H1 (cell line): ENCODE data around the gene FAM13C.

Experiments
- CTCF ChIP-seq, 3 experiments: IDR thresholded peaks; 1 replicate in 2 of 3; 2 replicates in 1 of 3; pipeline versions ENCODE4 v1.5.1 to v1.6.1; 2011; ENCODE audit warnings: low read length in 3 of 3, mild to moderate bottlenecking in 3 of 3, inconsistent platforms in 2 of 3, low read depth in 1 of 3, moderate library complexity in 1 of 3; ENCODE audit not compliant: insufficient read depth in 1 of 3; ENCODE audit errors: control extremely low read depth in 1 of 3
- EP300 ChIP-seq, 2 experiments: IDR thresholded peaks; 1 replicate in 1 of 2; 2 replicates in 1 of 2; pipeline ENCODE4 v1.6.1; 2011 to 2012; ENCODE audit warnings: low read depth in 2 of 2, low read length in 2 of 2, mild to moderate bottlenecking in 2 of 2, borderline replicate concordance in 1 of 2, inconsistent platforms in 1 of 2, moderate library complexity in 1 of 2
- EZH2 ChIP-seq: fragments of 200-600 bp; sonication (generic); IDR thresholded peaks from 2 replicates; pipeline ENCODE4 v1.7.1; 2012; ENCODE audit warnings: low read depth, mild to moderate bottlenecking, moderate library complexity, low read length, inconsistent platforms; ENCODE audit not compliant: severe bottlenecking
- HDAC6 ChIP-seq: IDR thresholded peaks from one replicate; pipeline ENCODE4 v1.7.1; 2012; ENCODE audit warnings: low read depth, mild to moderate bottlenecking, inconsistent platforms, low read length, moderate library complexity
- POLR2A ChIP-seq, 2 experiments: IDR thresholded peaks; 1 replicate in 1 of 2; 2 replicates in 1 of 2; pipeline ENCODE4 v1.6.1; 2011; ENCODE audit warnings: low read depth in 2 of 2, low read length in 2 of 2, mild to moderate bottlenecking in 2 of 2; ENCODE audit errors: control extremely low read depth in 1 of 2
- RBBP5 ChIP-seq: IDR thresholded peaks from 2 replicates; pipeline ENCODE4 v1.7.1; 2012; ENCODE audit warnings: low read depth, mild to moderate bottlenecking, inconsistent platforms, low read length, moderate library complexity, borderline replicate concordance
- RNF2 ChIP-seq: fragments of 200-900, 300-1000 bp; sonication (generic); IDR thresholded peaks from 2 replicates; pipeline ENCODE4 v1.7.1; 2016; ENCODE audit warnings: borderline replicate concordance, low read depth, mild to moderate bottlenecking, antibody characterized with exemption, low read length; ENCODE audit not compliant: poor library complexity, severe bottlenecking; ENCODE audit errors: missing control alignments
- SIX5 ChIP-seq: IDR thresholded peaks from 2 replicates; pipeline ENCODE4 v1.6.1; 2011; ENCODE audit warnings: mild to moderate bottlenecking, low read depth, low read length
- TBP ChIP-seq: IDR thresholded peaks from 2 replicates; pipeline ENCODE4 v1.6.1; 2011; ENCODE audit warnings: low read depth, low read length, improper control_type of control experiment
- TCF12 ChIP-seq: IDR thresholded peaks from 2 replicates; pipeline ENCODE4 v1.6.1; 2011; ENCODE audit warnings: low read depth, mild to moderate bottlenecking, low read length
- TEAD4 ChIP-seq: IDR thresholded peaks from 2 replicates; pipeline ENCODE4 v1.6.1; 2012; ENCODE audit warnings: low read depth, low read length, inconsistent platforms, mixed read lengths
- TF ChIP-seq, protein P1 (sequence below): fragments of 300-600 bp; sonication (generic); IDR thresholded peaks from 2 replicates; pipeline ENCODE4 v1.7.1; 2012; ENCODE audit warnings: low read length, moderate library complexity, mild to moderate bottlenecking, inconsistent platforms; ENCODE audit not compliant: insufficient replicate concordance

DNA sequence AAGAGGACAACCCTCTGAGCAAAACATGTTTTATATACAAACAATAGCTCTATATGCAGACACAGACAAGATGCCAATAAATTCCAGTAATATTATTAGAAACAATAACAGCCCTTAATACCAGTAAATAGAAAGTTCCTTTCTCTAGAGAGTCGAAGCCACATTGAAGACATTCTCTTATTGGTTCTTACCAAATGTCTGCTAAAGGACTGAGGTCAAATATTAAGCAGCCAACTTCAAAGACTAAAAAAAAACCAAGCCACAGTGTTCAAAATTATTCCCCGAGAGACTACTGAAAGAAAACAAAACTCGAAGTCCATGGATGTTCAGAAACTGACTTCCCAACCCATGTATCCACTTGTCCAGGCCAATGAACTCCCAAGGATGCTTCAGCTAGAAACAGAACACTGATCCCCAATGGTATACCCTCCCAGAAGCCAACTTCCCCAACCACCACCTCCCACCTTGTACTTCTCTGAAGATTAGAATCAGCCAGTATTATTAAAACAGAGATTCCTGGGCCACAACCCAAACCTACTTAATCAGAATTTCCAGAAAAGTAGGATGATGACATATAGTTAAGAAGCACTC is 51.9 kb downstream of the FAM13C start:
- TF ChIP-seq TCF12, result no peak
- TF ChIP-seq EP300 (IDR thresholded peaks at IDR 0.05; ENCODE audit: borderline replicate concordance in 1 of 2, low read depth in 2 of 2, low read length in 2 of 2), result no peak
- no peak for TF ChIP-seq POLR2A (IDR thresholded peaks at IDR 0.05; ENCODE audit: control extremely low read depth in 1 of 2, low read depth in 2 of 2, low read length in 2 of 2)
- no peak for TF ChIP-seq HDAC6
- TF ChIP-seq CTCF (IDR thresholded peaks at IDR 0.05; ENCODE audit: control extremely low read depth in 1 of 3, insufficient read depth in 1 of 3, low read depth in 1 of 3, low read length in 3 of 3), result no peak
- TF ChIP-seq EZH2, result no peak
- TF ChIP-seq SIX5, result no peak
- TF ChIP-seq, protein P1, sequence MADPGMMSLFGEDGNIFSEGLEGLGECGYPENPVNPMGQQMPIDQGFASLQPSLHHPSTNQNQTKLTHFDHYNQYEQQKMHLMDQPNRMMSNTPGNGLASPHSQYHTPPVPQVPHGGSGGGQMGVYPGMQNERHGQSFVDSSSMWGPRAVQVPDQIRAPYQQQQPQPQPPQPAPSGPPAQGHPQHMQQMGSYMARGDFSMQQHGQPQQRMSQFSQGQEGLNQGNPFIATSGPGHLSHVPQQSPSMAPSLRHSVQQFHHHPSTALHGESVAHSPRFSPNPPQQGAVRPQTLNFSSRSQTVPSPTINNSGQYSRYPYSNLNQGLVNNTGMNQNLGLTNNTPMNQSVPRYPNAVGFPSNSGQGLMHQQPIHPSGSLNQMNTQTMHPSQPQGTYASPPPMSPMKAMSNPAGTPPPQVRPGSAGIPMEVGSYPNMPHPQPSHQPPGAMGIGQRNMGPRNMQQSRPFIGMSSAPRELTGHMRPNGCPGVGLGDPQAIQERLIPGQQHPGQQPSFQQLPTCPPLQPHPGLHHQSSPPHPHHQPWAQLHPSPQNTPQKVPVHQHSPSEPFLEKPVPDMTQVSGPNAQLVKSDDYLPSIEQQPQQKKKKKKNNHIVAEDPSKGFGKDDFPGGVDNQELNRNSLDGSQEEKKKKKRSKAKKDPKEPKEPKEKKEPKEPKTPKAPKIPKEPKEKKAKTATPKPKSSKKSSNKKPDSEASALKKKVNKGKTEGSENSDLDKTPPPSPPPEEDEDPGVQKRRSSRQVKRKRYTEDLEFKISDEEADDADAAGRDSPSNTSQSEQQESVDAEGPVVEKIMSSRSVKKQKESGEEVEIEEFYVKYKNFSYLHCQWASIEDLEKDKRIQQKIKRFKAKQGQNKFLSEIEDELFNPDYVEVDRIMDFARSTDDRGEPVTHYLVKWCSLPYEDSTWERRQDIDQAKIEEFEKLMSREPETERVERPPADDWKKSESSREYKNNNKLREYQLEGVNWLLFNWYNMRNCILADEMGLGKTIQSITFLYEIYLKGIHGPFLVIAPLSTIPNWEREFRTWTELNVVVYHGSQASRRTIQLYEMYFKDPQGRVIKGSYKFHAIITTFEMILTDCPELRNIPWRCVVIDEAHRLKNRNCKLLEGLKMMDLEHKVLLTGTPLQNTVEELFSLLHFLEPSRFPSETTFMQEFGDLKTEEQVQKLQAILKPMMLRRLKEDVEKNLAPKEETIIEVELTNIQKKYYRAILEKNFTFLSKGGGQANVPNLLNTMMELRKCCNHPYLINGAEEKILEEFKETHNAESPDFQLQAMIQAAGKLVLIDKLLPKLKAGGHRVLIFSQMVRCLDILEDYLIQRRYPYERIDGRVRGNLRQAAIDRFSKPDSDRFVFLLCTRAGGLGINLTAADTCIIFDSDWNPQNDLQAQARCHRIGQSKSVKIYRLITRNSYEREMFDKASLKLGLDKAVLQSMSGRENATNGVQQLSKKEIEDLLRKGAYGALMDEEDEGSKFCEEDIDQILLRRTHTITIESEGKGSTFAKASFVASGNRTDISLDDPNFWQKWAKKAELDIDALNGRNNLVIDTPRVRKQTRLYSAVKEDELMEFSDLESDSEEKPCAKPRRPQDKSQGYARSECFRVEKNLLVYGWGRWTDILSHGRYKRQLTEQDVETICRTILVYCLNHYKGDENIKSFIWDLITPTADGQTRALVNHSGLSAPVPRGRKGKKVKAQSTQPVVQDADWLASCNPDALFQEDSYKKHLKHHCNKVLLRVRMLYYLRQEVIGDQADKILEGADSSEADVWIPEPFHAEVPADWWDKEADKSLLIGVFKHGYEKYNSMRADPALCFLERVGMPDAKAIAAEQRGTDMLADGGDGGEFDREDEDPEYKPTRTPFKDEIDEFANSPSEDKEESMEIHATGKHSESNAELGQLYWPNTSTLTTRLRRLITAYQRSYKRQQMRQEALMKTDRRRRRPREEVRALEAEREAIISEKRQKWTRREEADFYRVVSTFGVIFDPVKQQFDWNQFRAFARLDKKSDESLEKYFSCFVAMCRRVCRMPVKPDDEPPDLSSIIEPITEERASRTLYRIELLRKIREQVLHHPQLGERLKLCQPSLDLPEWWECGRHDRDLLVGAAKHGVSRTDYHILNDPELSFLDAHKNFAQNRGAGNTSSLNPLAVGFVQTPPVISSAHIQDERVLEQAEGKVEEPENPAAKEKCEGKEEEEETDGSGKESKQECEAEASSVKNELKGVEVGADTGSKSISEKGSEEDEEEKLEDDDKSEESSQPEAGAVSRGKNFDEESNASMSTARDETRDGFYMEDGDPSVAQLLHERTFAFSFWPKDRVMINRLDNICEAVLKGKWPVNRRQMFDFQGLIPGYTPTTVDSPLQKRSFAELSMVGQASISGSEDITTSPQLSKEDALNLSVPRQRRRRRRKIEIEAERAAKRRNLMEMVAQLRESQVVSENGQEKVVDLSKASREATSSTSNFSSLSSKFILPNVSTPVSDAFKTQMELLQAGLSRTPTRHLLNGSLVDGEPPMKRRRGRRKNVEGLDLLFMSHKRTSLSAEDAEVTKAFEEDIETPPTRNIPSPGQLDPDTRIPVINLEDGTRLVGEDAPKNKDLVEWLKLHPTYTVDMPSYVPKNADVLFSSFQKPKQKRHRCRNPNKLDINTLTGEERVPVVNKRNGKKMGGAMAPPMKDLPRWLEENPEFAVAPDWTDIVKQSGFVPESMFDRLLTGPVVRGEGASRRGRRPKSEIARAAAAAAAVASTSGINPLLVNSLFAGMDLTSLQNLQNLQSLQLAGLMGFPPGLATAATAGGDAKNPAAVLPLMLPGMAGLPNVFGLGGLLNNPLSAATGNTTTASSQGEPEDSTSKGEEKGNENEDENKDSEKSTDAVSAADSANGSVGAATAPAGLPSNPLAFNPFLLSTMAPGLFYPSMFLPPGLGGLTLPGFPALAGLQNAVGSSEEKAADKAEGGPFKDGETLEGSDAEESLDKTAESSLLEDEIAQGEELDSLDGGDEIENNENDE, result no peak
- no peak for TF ChIP-seq RNF2
- no peak for TF ChIP-seq TEAD4
- no peak for TF ChIP-seq TBP
- TF ChIP-seq RBBP5, result no peak
